Activated CD8-positive, alpha-beta memory T cell treated with anti-CD3 and anti-CD28 coated beads, Interleukin-2, amount 50 U/mL, for 24 hours (primary cell): ENCODE measurements around the gene PANK3.
"Not testable (repeated sequence)": the region's sequence is repeated elsewhere in the genome, so short reads cannot be mapped to it uniquely, and the experiment has no call there.

Source experiments
- DNase-seq: peaks from one replicate; pipeline ENCODE4 v3.0.0-alpha.2; 2020; ENCODE audit errors: extremely low read depth

The PANK3 gene

GRCh38 chr5:168592014-168592368 is 12.8 kb upstream of the PANK3 start:
- DNase-seq = no peak

GRCh38 chr5:168591302-168592013 is 12.3 kb upstream of the PANK3 start:
- no peak for DNase-seq

DNA sequence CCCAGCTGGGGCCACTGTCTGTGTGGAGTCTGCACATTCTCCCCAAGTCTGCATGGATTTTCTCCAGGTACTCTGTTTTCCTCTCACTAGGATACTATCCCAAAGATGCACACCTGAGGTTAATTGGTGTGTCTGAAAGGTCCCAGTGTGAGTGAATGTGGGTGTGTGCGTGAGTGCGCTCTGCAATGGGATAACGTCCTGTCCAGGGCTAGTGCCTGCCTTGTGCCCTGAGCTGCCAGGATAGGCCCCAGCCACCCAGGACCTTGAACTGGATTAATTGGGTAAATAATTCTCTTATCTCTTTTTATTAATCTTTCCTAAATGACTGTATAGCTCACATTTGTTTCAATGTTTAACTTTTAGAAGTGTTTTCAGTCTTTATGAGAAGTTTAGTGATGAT is 11.5 kb upstream of the PANK3 start:
- DNase-seq = no peak

- DNase-seq = no peak
Observed at GRCh38 chr5:168587987-168588386, 8.8 kb upstream of the PANK3 start.

DNA sequence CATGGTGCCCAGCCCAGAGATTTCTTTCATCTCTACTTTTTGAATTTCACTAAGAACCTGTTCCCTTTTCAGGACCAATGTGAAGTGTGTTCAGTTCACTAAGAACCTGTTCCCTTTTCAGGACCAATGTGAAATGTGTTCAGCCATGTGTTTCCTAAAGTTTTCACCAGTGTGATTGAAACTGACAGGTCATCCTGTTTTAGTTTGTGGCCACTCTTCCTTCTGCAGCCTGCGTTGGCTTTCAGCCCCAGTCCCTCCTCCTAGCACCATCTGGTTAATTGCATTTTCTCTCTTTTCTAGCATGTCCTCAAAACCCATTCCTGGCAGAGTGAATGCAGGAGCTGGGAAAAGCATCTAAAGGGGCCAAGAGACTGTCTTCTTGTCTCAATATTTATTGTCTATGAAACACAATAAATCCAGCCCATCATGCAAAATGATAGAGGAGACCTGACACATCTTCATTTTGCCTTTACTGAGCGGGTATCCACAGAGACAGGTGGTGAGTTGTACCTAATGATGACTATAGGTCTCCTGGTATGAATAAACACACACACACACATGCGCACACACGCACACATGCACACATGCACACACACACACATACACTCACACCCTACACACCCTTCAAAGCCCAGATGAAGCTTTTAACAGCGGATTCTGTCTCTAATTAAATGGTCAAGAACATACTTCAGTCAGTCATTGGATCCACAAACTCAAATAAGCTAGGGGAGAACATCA is 6.1 kb upstream of the PANK3 start:
- DNase-seq = no peak

DNA sequence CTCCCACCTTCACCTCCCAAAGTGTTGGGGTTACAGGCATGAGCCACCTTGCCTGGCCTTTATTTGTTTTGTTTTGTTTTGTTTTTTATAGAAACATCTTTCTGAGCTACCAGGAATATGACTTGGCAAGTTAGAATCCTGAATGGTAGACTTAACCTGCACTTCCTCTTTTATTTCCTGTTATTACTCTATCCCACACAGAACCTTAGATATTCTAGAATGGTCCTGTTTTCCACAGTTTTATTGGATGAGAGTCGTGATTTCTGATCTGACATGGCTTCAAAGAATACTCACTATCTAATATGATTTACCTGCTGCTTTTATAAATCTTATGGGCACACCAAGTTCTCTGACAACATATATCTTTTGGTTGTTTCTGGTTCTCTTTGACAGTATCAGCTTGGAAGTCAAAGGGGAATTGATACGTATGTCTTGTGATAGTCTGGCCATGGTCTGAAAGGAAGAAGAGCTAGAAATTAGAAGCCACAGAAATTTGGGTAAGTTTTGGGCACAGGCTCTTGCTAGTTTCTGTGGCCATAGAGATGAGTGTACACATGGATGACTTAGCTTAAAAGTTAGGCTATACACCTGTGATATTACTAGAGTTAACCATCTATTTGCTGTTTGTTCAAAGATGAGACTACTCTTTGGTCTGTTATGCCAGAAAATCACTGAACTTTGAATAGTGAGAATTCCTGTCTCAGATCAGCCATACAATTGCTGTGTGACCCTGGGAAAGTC is 4.7 kb upstream of the PANK3 start:
- no peak for DNase-seq

DNA sequence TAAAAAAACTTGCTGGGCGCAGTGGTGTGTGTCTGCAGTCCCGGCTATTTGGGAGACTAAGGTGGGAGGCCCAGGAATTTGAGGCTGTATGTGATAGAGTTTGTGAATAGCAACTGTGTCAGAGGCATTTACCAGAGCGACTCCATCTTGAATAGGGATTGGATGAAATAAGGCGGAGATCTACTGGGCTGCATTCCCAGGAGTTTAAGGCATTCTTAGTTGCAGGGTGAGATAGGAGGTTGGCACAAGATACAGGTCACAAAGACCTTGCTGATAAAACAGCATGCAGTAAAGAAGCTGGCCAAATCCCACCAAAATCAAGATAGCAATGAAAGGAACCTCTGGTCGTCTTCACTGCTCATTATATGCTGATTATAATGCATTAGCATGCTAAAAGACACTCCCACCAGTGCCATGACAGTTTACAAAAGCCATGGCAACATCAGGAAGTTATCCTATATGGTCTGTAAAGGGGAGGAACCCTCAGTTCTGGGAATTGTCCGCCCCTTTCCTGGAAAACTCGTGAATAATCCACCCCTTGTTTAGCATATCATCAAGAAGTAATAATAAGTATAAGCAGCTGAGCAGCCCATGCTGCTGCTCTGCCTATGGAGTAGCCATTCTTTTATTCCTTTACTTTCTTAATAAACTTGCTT is 1.8 kb upstream of the PANK3 start:
- not testable (repeated sequence) for DNase-seq

DNA sequence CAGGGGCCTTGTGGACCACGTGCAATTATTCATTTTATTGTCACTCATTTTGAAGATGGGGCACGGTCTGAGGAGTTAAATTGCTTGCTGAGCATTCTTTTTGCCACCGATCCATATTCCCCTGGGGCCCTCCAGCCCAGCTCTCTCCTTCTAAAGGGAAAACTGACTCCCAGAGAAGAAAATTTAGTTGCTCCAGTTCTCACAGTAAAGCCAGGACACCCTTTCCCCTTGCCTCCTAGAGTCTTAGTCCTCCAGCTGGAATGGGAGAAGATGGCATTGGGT is 1.0 kb upstream of the PANK3 start:
- no peak for DNase-seq

DNA sequence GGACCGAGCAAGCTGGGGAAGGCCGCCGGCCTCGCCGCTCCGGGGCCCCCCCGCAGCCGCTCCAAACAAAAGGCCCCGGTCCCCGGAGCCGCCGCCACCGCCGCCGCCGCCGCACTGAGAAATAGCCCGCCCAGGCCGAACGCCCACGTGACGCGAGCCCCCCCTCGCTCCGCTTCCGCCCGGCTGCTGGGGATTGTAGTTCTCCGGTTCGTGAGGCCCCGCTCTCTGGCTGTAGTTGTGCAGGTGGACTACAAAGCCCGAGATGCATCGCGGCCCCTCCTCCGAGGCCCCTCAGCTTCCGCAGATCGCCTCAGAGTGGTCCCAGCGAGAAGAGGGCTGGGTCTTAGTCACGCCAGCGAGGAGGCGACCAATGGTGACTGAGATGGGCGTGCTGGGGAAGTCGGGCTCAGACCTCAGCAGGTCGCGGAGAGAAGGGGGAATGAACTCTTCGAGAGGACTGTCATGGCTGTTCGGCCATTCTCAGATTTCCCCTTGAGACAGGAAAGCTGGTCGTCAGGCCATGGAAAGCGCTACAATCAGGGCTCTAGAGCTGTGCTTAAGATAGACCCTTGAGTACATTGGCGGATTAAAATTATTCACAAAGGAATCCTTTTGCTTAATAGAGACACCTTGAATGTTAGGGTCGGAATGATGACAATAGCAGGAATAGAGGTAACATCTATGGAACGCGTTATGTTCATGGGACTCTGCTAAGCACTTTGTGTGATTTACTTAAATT is 489 bp upstream of the PANK3 start:
- peak; percentile 92 for DNase-seq

DNA sequence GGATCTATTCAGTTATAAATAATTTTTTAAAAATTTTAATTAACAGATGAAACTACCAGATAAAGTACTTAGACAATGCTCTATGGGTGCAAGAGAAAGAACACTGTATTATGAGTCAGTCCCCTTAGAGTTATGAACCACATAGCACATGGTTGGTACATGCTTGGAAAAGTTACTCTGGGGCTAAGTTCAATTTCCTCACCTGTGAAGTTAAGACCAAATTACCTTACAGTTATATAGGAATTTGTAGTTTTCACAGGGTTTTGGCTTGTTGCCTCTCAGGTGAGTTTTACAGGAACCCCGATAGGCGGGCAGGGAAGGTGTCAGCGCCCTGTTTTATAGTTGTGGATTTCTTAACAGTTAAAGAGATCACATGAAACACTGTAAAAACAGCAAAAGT is 1.2 kb downstream of the PANK3 start:
- no peak for DNase-seq

DNA sequence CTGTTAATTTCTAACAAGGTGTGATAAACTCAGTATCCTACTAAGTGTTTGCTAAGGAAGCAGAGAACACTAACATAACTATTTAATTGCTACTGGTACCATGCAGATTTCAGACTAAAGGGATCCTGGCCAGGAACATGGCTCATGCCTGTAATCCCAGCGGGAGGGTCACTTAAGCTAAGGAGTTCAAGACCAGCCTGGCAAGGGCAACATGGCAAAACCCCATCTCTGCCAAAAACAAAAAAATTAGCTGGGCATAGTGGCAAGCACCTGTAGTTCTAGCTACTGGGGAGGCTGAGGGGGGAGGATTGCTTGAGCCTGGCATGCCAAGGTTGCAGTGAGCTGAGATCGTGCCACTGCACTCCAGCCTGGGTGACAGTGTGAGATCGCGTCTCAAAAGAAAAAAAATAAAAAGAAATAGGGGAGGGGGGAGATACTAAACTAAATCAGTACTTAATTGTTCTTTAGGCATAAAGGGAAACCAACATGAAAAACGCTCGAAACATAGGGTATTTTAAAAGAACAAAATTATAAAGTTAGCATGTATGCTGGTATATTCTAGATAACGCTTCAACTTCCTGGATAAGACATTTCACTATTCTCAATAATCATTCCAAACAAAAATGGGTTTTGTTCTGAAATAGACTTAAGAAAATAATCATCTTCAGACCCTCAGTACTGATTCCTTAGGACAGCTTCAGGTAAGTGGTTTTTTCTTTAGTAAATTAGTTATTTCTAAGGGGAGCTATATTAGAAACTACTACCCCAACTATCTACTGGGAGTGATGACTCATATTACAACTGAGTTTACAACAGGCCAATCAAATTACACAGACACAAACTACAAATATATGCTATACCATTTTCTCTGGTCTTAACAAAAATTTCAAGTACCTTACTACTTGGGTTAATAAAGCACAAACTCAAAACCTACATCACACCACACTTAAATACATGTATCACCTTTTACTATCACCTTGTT is 3.5 kb downstream of the PANK3 start:
- no peak for DNase-seq

DNA sequence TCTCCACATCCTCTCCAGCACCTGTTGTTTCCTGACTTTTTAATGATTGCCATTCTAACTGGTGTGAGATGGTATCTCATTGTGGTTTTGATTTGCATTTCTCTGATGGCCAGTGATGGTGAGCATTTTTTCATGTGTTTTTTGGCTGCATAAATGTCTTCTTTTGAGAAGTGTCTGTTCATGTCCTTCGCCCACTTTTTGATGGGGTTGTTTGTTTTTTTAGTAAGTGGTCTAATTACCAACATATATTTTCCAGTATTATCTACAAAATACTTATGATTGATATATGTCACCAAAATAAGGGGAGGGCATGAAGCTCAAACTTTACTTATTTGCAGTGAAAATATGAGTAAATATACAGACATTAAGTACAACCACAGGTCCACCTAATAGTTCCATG is 5.0 kb downstream of the PANK3 start:
- DNase-seq = not testable (repeated sequence)

GRCh38 chr5:168573663-168574062 is 5.5 kb downstream of the PANK3 start:
- DNase-seq = not testable (repeated sequence)

DNA sequence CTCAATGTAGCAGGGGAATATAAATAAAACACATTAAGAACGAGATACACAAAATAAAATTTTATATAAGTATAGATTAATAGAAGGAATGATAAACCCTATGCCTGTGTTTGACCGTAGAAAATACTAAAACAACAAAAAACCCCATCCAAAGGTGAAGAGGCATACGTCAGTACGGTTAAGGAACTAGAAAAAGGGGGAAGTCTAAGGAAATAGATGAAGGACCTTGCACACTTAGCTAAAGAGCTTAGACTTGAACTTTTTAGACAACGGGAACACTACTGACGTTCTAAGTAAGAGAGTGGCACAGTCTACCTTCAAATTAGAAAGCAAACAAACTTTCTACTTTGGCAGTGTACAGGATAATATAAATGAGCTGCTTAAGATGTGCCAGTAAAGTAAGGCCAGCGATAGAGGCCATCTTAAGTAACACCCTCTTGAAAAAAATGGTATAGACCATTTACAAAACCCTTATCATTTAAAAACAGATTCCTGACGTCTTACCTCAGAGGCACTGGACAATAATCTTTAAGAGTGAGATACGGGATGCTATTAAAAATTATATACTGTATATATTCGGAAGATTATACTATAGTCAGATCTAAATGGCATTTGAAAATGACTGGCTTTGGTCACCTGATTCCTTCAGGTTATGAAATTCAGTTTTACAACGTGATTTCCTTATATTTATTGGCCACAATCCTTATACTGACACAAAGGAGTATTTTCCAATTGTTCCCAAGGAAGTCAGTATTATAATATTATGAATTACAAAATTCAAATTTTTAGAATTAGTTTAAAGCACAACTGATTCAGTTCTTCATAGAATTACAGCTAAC is 8.5 kb downstream of the PANK3 start:
- no peak for DNase-seq

DNA sequence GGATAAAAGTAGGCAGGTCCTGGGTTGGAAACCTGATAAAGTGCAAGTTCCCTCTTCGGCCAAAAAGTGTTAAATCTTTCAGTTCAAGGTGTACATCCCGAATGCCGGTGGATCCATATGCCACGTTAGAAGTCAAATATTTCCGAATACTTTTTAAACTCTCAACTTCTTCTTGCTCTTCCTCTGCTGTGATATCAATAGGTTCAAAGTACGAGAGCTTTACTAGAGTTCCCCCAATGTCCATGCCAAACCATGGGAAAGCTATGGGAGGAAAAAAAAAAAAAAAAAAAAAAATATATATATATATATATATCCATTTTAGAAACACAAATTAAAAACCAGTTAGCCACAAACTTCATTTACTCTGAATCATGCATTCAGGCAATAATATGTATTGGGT is 10.4 kb downstream of the PANK3 start:
- no peak for DNase-seq

GRCh38 chr5:168563959-168564358 is 15.2 kb downstream of the PANK3 start:
- DNase-seq = no peak

DNA sequence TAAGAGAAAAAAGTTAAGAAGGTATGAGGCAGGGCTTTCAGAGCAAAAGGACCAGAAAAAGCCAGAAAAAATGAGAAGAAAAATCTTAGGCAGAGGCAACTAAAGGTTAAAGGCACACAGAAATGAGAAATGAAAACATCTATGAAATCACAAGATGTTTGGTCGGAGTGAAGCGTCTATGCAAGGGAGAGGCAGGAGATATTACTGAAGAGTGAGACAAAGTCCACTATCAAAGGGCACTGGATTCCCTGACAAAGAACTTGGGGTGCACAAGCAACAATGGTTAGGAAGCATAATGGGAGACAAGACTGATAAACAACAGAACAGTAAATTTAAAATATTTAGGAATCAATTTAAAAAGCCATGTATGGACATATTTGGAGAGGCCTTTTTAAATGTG is 16.9 kb downstream of the PANK3 start:
- no peak for DNase-seq

- no peak for DNase-seq
Observed at GRCh38 chr5:168557389-168557788, 21.8 kb downstream of the PANK3 start.

- DNase-seq = no peak
Observed at GRCh38 chr5:168553377-168554130, 25.6 kb downstream of the PANK3 start.
